Left lung (tissue), 10 donors: ENCODE data around the gene PCDHGA12. TPM values are rescaled to one million over a fixed set of nuclear protein-coding genes. Genes with fewer than 3 reads are reported as not detected.
"Not testable (repeated sequence)": the region's sequence is repeated elsewhere in the genome, so short reads cannot be mapped to it uniquely, and the experiment has no call there.

Experiments used
- ATAC-seq: fragments of 200-7000 bp; cut with Tn5 transposase; one replicate; pipeline ENCODE4 v1.9.1; 2020; ENCODE audit warnings: moderate library complexity
- DNase-seq, 4 donors: peaks; one replicate each; pipeline ENCODE4 v3.0.0-alpha.2; 2013 to 2020
- H3K27ac ChIP-seq, 2 donors: fragments of 200-600 bp; sonication (generic) in 1 of 2; one replicate each; pipeline versions ENCODE4 v1.5.0 to v1.8.0; 2020 to 2021
- H3K27me3 ChIP-seq, 2 donors: fragments of 200-600 bp; sonication (generic) in 1 of 2; one replicate each; pipeline versions ENCODE4 v1.5.0 to v1.8.0; 2020 to 2021
- H3K36me3 ChIP-seq, 2 donors: fragments of 200-600 bp; sonication (generic) in 1 of 2; one replicate each; pipeline versions ENCODE4 v1.5.0 to v1.8.0; 2020 to 2021
- H3K4me1 ChIP-seq, 2 donors: fragments of 200-600 bp; one replicate each; pipeline ENCODE4 v1.8.0; 2021
- H3K4me3 ChIP-seq, 2 donors: fragments of 200-600 bp; sonication (generic) in 1 of 2; one replicate each; pipeline versions ENCODE4 v1.5.0 to v1.8.0; 2020 to 2021; ENCODE audit warnings: mild to moderate bottlenecking in 1 of 2
- H3K9me3 ChIP-seq, 2 donors: fragments of 200-600 bp; sonication (generic) in 1 of 2; one replicate each; pipeline versions ENCODE4 v1.5.0 to v1.8.0; 2020 to 2021
- CTCF ChIP-seq, 2 donors: fragments of 200-600 bp; sonication (generic) in 1 of 2; IDR thresholded peaks; one replicate each; pipeline versions ENCODE4 v1.5.0 to v1.8.0; 2021; ENCODE audit warnings: antibody characterized with exemption in 2 of 2
- intact Hi-C, 2 donors: fragments of 100-400 bp; cut with DNase I; formaldehyde crosslinking; loops; one replicate each; pipeline versions ENCODE4 v1.11.2 to v1.14.2; 2022
- polyA plus RNA-seq, 6 donors: library from polyadenylated mRNA; unstranded; fragments of 120-200 nt; gene quantifications; one replicate each; pipeline ENCODE4 v1.2.1, GENCODE V29; 2013; ENCODE audit not compliant: insufficient read length in 6 of 6
- total RNA-seq, 2 donors: library from RNA; stranded (reverse); fragmentation: NEBNext Ultra II Directional; extraction: Animal tissue kit (Norgen Biotek cat#: 25700); gene quantifications; one replicate each; pipeline ENCODE4 v1.2.1, GENCODE V29; 2021
- donor health status: DM: no; HTN: yes; CAD: no.
- donor health status: DM: no; HTN: no; CAD: no.

The PCDHGA12 gene
- total and polyA plus RNA-seq, 8 donors, result 2.0 to 6.0 (median 3.8) TPM

- peaks cover 39 to 99% of the 10 kb centered on the region in 2 donors for H3K27me3 ChIP-seq
- intact Hi-C loops, result loop anchor here in 1 of 2 donors (10.0 kb wide), 2 partner anchors 107 to 147 kb away; no protein-coding TSS in a partner anchor
- DNase-seq (peak; percentile 42 to 92 (median 68)), ATAC-seq (peak; percentile 97)
- peaks cover 7 to 75% of the 10 kb centered on the region in 2 donors for H3K9me3 ChIP-seq
- H3K27ac ChIP-seq, result peak within 1 kb of the TSS in 1 of 2 donors; percentile 7
- peak within 1 kb of the TSS; percentile 19 to 44 for H3K4me3 ChIP-seq
- peaks cover 3 to 10% of the 10 kb centered on the region in 2 donors for H3K4me1 ChIP-seq
- TF ChIP-seq CTCF (IDR thresholded peaks at IDR 0.05), result peak; percentile 62 to 67
- not testable (repeated sequence) for H3K36me3 ChIP-seq
These were observed 12.7 kb upstream of the PCDHGA12 start, which contains the start of gene PCDHGB7 for GRCh38 chr5:141417494-141418172. Gene PCDHGB7, plus strand, starts transcription at chr5:141417677. Its CDS starts 183 bp downstream, at chr5:141417860.

- peaks cover 3 to 5% of the 10 kb centered on the region in 2 donors for H3K4me1 ChIP-seq
- ATAC-seq, result no peak
- intact Hi-C loops, result loop anchor here in 1 of 2 donors (10.0 kb wide), 2 partner anchors 106 to 146 kb away; no protein-coding TSS in a partner anchor
- TF ChIP-seq CTCF (IDR thresholded peaks at IDR 0.05), result no peak
- H3K27me3 ChIP-seq, result peaks cover 46 to 96% of the 10 kb centered on the region in 2 donors
- H3K4me3 ChIP-seq, result no peak overlapping the region
- peak in 1 of 4 donors; percentile 68 for DNase-seq
- peaks cover 7 to 76% of the 10 kb centered on the region in 2 donors for H3K9me3 ChIP-seq
- no peaks in the 10 kb centered on the region for H3K36me3 ChIP-seq
- H3K27ac ChIP-seq, result no peak overlapping the region
These were observed 11.0 kb upstream of the PCDHGA12 start for GRCh38 chr5:141419074-141419880.

- Histone ChIP-seq H3K9me3 (peaks cover 7 to 86% of the 10 kb centered on the region in 2 donors), H3K27ac (no peak within 1 kb of the TSS), H3K4me1 (peaks cover 3 to 5% of the 10 kb centered on the region in 2 donors), H3K4me3 (peak within 1 kb of the TSS; percentile 14 to 39), H3K36me3 (no peaks in the 10 kb centered on the region), H3K27me3 (peaks cover 40 to 97% of the 10 kb centered on the region in 2 donors)
- peak in 1 of 4 donors; percentile 83 for DNase-seq
- TF ChIP-seq CTCF (IDR thresholded peaks at IDR 0.05), result peak; percentile 40 to 43
- peak; percentile 77 for ATAC-seq
- intact Hi-C loops, result no loop called here
These were observed 9.3 kb upstream of the PCDHGA12 start, which contains the start of gene PCDHGA11 for GRCh38 chr5:141420855-141421488. Gene PCDHGA11, plus strand, starts transcription at chr5:141421051. Its CDS starts 177 bp downstream, at chr5:141421228.

GRCh38 chr5:141421489-141421855 is 8.8 kb upstream of the PCDHGA12 start:
- no peak for TF ChIP-seq CTCF (IDR thresholded peaks at IDR 0.05)
- Histone ChIP-seq H3K4me3 (peak overlapping the region in 1 of 2 donors; percentile 39), H3K36me3 (no peaks in the 10 kb centered on the region), H3K4me1 (peaks cover 3 to 5% of the 10 kb centered on the region in 2 donors), H3K27ac (no peak overlapping the region), H3K9me3 (peaks cover 7 to 91% of the 10 kb centered on the region in 2 donors), H3K27me3 (peaks cover 45 to 97% of the 10 kb centered on the region in 2 donors)
- intact Hi-C loops, result no loop called here
- no peak for DNase-seq
- no peak for ATAC-seq
